HepG2 (cell line): ENCODE results near the gene UBXN1. TPM values are rescaled to one million over a fixed set of nuclear protein-coding genes. Genes with fewer than 3 reads are reported as not detected.

Experiments
- AGO2 ChIP-seq: fragments of 200-400 bp; formaldehyde crosslinking; optimal IDR thresholded peaks from 2 replicates; pipeline ENCODE3; 2017; ENCODE audit warnings: mild to moderate bottlenecking, low read depth, low read length, moderate library complexity
- FOXA3 ChIP-seq: IDR thresholded peaks from 2 replicates; pipeline ENCODE4 v1.6.1; 2016; ENCODE audit warnings: missing genetic modification reagents, missing compliant biosample characterization
- GFI1 ChIP-seq: sonication (generic); formaldehyde crosslinking; IDR thresholded peaks from 2 replicates; pipeline ENCODE4 v1.5.0; 2020; ENCODE audit warnings: missing genetic modification reagents, mild to moderate bottlenecking, borderline replicate concordance
- GTF2F1 ChIP-seq: fragments of 150-350 bp; IDR thresholded peaks from 2 replicates; pipeline ENCODE4 v1.6.1; 2014; ENCODE audit warnings: low read length
- HDAC6 ChIP-seq: fragments of 200-600 bp; sonication (generic); IDR thresholded peaks from 2 replicates; pipeline ENCODE4 v1.7.0; 2017; ENCODE audit warnings: mild to moderate bottlenecking, antibody characterized with exemption, low read length, low read depth
- HNRNPK ChIP-seq: fragments of 200-400 bp; formaldehyde crosslinking; IDR thresholded peaks from 2 replicates; pipeline ENCODE4 v1.6.1; 2018; ENCODE audit warnings: low read length, low read depth, moderate library complexity, mild to moderate bottlenecking; ENCODE audit not compliant: poor library complexity, severe bottlenecking
- HOXA7 ChIP-seq: sonication (generic); formaldehyde crosslinking; IDR thresholded peaks from 2 replicates; pipeline ENCODE4 v1.8.1; 2022; ENCODE audit warnings: mild to moderate bottlenecking, missing genetic modification reagents, moderate library complexity
- JDP2 ChIP-seq: sonication (generic); formaldehyde crosslinking; IDR thresholded peaks from 2 replicates; pipeline ENCODE4 v1.8.1; 2022; ENCODE audit warnings: missing genetic modification reagents, borderline replicate concordance
- MATR3 ChIP-seq: sonication (generic); formaldehyde crosslinking; IDR thresholded peaks from 2 replicates; pipeline ENCODE4 v1.4.0; 2020; ENCODE audit warnings: missing genetic modification reagents
- MYNN ChIP-seq: sonication (generic); formaldehyde crosslinking; IDR thresholded peaks from 2 replicates; pipeline ENCODE4 v1.4.0; 2020; ENCODE audit warnings: mild to moderate bottlenecking, low read depth, missing genetic modification reagents
- REXO4 ChIP-seq: sonication (generic); formaldehyde crosslinking; IDR thresholded peaks from 2 replicates; pipeline ENCODE4 v1.8.0; 2022; ENCODE audit warnings: missing genetic modification reagents, mild to moderate bottlenecking, borderline replicate concordance
- SOX5 ChIP-seq: IDR thresholded peaks from 2 replicates; pipeline ENCODE4 v1.6.1; 2016; ENCODE audit warnings: borderline replicate concordance
- ZMYM2 ChIP-seq: sonication (generic); formaldehyde crosslinking; IDR thresholded peaks from 2 replicates; pipeline ENCODE4 v1.8.0; 2022; ENCODE audit warnings: mild to moderate bottlenecking, missing genetic modification reagents
- ZNF260 ChIP-seq: sonication (generic); formaldehyde crosslinking; IDR thresholded peaks from 2 replicates; pipeline ENCODE4 v1.4.0; 2020; ENCODE audit warnings: missing genetic modification reagents, low read depth, mild to moderate bottlenecking, borderline replicate concordance
- ZNF562 ChIP-seq: sonication (generic); formaldehyde crosslinking; IDR thresholded peaks from 2 replicates; pipeline ENCODE4 v1.8.0; 2022; ENCODE audit warnings: missing genetic modification reagents, borderline replicate concordance
- ZNF563 ChIP-seq: sonication (generic); formaldehyde crosslinking; IDR thresholded peaks from 2 replicates; pipeline ENCODE4 v1.8.0; 2022; ENCODE audit warnings: mild to moderate bottlenecking, moderate library complexity, missing genetic modification reagents
- ZNF589 ChIP-seq: sonication (generic); formaldehyde crosslinking; conservative IDR thresholded peaks from 2 replicates; pipeline ENCODE4 v1.8.0; 2022; ENCODE audit warnings: mild to moderate bottlenecking, moderate library complexity, missing genetic modification reagents
- ZNF607 ChIP-seq: sonication (generic); formaldehyde crosslinking; IDR thresholded peaks from 2 replicates; pipeline ENCODE4 v1.5.1; 2020; ENCODE audit warnings: missing genetic modification reagents, mild to moderate bottlenecking, borderline replicate concordance
- ZSCAN25 ChIP-seq: sonication (generic); formaldehyde crosslinking; IDR thresholded peaks from 2 replicates; pipeline ENCODE4 v1.8.0; 2022; ENCODE audit warnings: mild to moderate bottlenecking, missing genetic modification reagents
- polyA plus RNA-seq, 8 experiments: library from polyadenylated mRNA; depleted of rRNA in 3 of 8; stranded (reverse) in 7 of 8; unstranded in 1 of 8; fragments of >200 nt; fragmentation: Illumina TruSeq in 4 of 8; extraction: Trizol in 4 of 8; gene quantifications; 2 replicates each; pipeline versions ENCODE4 v1.2.1 to v1.2.3, GENCODE V29; 2011 to 2016; ENCODE audit warnings: low read depth in 4 of 8, missing spikeins in 1 of 8, mixed read lengths in 1 of 8; ENCODE audit not compliant: insufficient read depth in 1 of 8
- total RNA-seq, 5 experiments: library from RNA; depleted of rRNA; stranded (reverse); fragments of >200 nt; fragmentation: Illumina TruSeq; extraction: Trizol; gene quantifications; 2 replicates each; pipeline ENCODE4 v1.2.3, GENCODE V29; 2016; ENCODE audit warnings: low read depth in 1 of 5
- TF ChIP-seq, protein P1 (sequence below): sonication (generic); formaldehyde crosslinking; IDR thresholded peaks from 2 replicates; pipeline ENCODE4 v1.5.0; 2020; ENCODE audit warnings: mild to moderate bottlenecking, missing genetic modification reagents
- TF ChIP-seq, protein P2 (sequence below): sonication (generic); formaldehyde crosslinking; IDR thresholded peaks from 2 replicates; pipeline ENCODE4 v1.4.0; 2020; ENCODE audit warnings: mild to moderate bottlenecking, missing genetic modification reagents
- TF ChIP-seq, protein P3 (sequence below): IDR thresholded peaks from 2 replicates; pipeline ENCODE4 v1.6.1; 2018; ENCODE audit warnings: missing genetic modification reagents
- TF ChIP-seq, protein P4 (sequence below): sonication (generic); formaldehyde crosslinking; IDR thresholded peaks from 2 replicates; pipeline ENCODE4 v1.4.0; 2020; ENCODE audit warnings: missing genetic modification reagents, borderline replicate concordance

Gene UBXN1
- total and polyA plus RNA-seq, 2 of the 13 experiments (the other 11 are each of a cell fraction or from before 2014, with no cell fraction given), result 47.5 to 52.4 TPM

DNA sequence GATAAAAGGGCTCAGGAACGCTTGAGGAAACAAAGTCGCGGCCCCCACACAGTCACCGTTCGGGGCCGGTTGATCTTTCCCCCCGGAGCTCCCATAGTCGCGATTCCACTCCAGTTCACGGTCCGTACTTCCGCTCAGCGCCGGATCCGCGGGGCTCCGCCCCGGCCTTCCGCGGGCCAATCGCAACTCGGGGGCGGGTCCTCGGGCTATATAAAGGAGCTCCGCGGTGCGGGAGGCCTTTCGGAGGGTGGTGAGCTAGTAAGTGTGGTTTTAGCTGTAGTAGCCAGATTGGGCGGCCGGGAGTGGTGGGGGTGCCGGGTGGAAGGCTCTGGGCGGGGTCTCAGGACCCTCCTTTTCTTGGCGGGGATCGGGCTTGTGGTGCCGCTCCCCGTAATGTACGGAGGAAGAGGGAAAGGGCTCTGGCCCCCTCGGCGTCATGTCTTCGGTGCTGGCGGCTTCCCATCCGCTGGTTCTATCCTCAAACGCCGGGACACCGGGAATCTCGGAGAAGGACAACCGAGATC lies 13.7 kb downstream of the UBXN1 start, which contains the start of the genes C11orf98 and CSKMT (continued):
- TF ChIP-seq, protein P1, sequence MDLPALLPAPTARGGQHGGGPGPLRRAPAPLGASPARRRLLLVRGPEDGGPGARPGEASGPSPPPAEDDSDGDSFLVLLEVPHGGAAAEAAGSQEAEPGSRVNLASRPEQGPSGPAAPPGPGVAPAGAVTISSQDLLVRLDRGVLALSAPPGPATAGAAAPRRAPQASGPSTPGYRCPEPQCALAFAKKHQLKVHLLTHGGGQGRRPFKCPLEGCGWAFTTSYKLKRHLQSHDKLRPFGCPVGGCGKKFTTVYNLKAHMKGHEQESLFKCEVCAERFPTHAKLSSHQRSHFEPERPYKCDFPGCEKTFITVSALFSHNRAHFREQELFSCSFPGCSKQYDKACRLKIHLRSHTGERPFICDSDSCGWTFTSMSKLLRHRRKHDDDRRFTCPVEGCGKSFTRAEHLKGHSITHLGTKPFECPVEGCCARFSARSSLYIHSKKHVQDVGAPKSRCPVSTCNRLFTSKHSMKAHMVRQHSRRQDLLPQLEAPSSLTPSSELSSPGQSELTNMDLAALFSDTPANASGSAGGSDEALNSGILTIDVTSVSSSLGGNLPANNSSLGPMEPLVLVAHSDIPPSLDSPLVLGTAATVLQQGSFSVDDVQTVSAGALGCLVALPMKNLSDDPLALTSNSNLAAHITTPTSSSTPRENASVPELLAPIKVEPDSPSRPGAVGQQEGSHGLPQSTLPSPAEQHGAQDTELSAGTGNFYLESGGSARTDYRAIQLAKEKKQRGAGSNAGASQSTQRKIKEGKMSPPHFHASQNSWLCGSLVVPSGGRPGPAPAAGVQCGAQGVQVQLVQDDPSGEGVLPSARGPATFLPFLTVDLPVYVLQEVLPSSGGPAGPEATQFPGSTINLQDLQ, result no peak; the same call in 1 of the 2 replicates
- TF ChIP-seq, protein P2, sequence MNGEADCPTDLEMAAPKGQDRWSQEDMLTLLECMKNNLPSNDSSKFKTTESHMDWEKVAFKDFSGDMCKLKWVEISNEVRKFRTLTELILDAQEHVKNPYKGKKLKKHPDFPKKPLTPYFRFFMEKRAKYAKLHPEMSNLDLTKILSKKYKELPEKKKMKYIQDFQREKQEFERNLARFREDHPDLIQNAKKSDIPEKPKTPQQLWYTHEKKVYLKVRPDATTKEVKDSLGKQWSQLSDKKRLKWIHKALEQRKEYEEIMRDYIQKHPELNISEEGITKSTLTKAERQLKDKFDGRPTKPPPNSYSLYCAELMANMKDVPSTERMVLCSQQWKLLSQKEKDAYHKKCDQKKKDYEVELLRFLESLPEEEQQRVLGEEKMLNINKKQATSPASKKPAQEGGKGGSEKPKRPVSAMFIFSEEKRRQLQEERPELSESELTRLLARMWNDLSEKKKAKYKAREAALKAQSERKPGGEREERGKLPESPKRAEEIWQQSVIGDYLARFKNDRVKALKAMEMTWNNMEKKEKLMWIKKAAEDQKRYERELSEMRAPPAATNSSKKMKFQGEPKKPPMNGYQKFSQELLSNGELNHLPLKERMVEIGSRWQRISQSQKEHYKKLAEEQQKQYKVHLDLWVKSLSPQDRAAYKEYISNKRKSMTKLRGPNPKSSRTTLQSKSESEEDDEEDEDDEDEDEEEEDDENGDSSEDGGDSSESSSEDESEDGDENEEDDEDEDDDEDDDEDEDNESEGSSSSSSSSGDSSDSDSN (CRISPR knock-in tag), result peak; percentile 58; the same call in 1 of the 2 replicates
- TF ChIP-seq ZNF589 (CRISPR knock-in tag), result no peak
- peak; percentile 49; the same call in 1 of the 2 replicates for TF ChIP-seq ZNF563 (CRISPR knock-in tag)
- TF ChIP-seq MYNN, result 0 out of 2 replicates have a peak, but pooled peaks have one; percentile 73
- TF ChIP-seq REXO4 (CRISPR knock-in tag), result 0 out of 2 replicates have a peak, but pooled peaks have one; percentile 9
- peak; percentile 33; the same call in 1 of the 2 replicates for TF ChIP-seq FOXA3 (CRISPR knock-in tag)
- no peak for TF ChIP-seq ZMYM2 (CRISPR knock-in tag)
- peak; percentile 71; the same call in 1 of the 2 replicates for TF ChIP-seq GFI1 (CRISPR knock-in tag)
- no peak for TF ChIP-seq MATR3 (CRISPR knock-in tag)
- peak; percentile 97 for TF ChIP-seq GTF2F1
- no peak for TF ChIP-seq HOXA7
- TF ChIP-seq ZSCAN25 (CRISPR knock-in tag), result no peak
- TF ChIP-seq ZNF607, result peak; percentile 83; the same call in 1 of the 2 replicates
- peak; percentile 74 for TF ChIP-seq HNRNPK
- TF ChIP-seq SOX5, result no peak
- TF ChIP-seq ZNF260 (CRISPR knock-in tag), result 0 out of 2 replicates have a peak, but pooled peaks have one; percentile 58
- TF ChIP-seq ZNF562, result no peak
- no peak for TF ChIP-seq HDAC6
- TF ChIP-seq AGO2, result peak; percentile 97
- TF ChIP-seq, protein P3, sequence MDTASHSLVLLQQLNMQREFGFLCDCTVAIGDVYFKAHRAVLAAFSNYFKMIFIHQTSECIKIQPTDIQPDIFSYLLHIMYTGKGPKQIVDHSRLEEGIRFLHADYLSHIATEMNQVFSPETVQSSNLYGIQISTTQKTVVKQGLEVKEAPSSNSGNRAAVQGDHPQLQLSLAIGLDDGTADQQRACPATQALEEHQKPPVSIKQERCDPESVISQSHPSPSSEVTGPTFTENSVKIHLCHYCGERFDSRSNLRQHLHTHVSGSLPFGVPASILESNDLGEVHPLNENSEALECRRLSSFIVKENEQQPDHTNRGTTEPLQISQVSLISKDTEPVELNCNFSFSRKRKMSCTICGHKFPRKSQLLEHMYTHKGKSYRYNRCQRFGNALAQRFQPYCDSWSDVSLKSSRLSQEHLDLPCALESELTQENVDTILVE (CRISPR knock-in tag), result peak; percentile 74; the same call in 1 of the 2 replicates
- no peak for TF ChIP-seq JDP2 (CRISPR knock-in tag)
- TF ChIP-seq, protein P4, sequence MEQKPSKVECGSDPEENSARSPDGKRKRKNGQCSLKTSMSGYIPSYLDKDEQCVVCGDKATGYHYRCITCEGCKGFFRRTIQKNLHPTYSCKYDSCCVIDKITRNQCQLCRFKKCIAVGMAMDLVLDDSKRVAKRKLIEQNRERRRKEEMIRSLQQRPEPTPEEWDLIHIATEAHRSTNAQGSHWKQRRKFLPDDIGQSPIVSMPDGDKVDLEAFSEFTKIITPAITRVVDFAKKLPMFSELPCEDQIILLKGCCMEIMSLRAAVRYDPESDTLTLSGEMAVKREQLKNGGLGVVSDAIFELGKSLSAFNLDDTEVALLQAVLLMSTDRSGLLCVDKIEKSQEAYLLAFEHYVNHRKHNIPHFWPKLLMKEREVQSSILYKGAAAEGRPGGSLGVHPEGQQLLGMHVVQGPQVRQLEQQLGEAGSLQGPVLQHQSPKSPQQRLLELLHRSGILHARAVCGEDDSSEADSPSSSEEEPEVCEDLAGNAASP (CRISPR knock-in tag), result peak; percentile 52
